ENCODE data around the gene RMRP.
A peak's percentile ranks its signal among the peaks of the same experiment; 100 is the strongest.

DNA sequence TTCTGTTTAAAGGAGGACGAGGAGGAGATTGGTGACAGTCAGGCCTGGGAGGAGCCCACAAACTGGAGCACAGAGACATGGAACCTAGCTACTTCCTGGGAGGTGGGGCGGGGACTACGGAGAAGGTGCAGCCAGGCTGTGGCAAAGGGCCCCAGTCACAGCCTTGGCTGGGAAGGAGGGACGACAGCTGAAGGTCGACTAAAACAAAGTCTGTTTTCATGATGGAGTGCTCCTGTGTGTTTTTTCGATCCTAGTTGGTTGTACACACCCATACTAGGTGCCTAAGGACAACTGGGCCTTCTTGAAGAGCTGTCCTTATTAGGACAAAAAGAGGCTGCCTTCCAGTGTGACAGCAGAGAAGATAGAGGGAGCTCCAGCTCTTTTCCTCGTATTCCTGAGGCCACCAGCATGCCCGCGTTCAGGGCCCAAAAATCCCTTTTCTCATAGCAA lies 3.2 kb upstream of the RMRP start:
- TF ChIP-seq, protein P1, sequence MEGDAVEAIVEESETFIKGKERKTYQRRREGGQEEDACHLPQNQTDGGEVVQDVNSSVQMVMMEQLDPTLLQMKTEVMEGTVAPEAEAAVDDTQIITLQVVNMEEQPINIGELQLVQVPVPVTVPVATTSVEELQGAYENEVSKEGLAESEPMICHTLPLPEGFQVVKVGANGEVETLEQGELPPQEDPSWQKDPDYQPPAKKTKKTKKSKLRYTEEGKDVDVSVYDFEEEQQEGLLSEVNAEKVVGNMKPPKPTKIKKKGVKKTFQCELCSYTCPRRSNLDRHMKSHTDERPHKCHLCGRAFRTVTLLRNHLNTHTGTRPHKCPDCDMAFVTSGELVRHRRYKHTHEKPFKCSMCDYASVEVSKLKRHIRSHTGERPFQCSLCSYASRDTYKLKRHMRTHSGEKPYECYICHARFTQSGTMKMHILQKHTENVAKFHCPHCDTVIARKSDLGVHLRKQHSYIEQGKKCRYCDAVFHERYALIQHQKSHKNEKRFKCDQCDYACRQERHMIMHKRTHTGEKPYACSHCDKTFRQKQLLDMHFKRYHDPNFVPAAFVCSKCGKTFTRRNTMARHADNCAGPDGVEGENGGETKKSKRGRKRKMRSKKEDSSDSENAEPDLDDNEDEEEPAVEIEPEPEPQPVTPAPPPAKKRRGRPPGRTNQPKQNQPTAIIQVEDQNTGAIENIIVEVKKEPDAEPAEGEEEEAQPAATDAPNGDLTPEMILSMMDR (conservative IDR thresholded peaks at IDR 0.05): 0 out of 2 replicates have a peak, but pooled peaks have one; percentile 24
- TF ChIP-seq EZH2 (IDR thresholded peaks at IDR 0.05; ENCODE audit: low read depth): no peak

Measured in PC-9 (cell line).